Stomach smooth muscle (tissue), 2 donors: ENCODE data around the gene ZNF26.

Experiments used
- H3K27ac ChIP-seq: one replicate; pipeline ENCODE4 v1.7.0; 2013; ENCODE audit warnings: mild to moderate bottlenecking, low read length, inconsistent platforms
- H3K27me3 ChIP-seq, 2 donors: one replicate each; pipeline ENCODE4 v1.7.0; 2013; ENCODE audit warnings: low read length in 2 of 2; ENCODE audit not compliant: insufficient read depth in 2 of 2, control insufficient read depth in 1 of 2
- H3K36me3 ChIP-seq, 2 donors: one replicate each; pipeline ENCODE4 v1.7.0; 2013; ENCODE audit warnings: low read length in 2 of 2; ENCODE audit not compliant: control insufficient read depth in 2 of 2, insufficient read depth in 2 of 2
- H3K4me1 ChIP-seq: one replicate; pipeline ENCODE4 v1.7.0; 2013; ENCODE audit warnings: low read length; ENCODE audit not compliant: control insufficient read depth, insufficient read depth
- H3K4me3 ChIP-seq, 2 donors: one replicate each; pipeline ENCODE4 v1.7.0; 2013; ENCODE audit warnings: low read length in 2 of 2
- H3K9ac ChIP-seq, 2 donors: one replicate each; pipeline ENCODE4 v1.7.0; 2013; ENCODE audit warnings: low read length in 2 of 2, mild to moderate bottlenecking in 1 of 2
- H3K9me3 ChIP-seq, 2 donors: one replicate each; pipeline ENCODE4 v1.7.0; 2013; ENCODE audit warnings: low read length in 2 of 2; ENCODE audit not compliant: control insufficient read depth in 2 of 2
- donor health status: healthy.
- donor health status: Pancreatic carcinoma.

ZNF26 gene

DNA sequence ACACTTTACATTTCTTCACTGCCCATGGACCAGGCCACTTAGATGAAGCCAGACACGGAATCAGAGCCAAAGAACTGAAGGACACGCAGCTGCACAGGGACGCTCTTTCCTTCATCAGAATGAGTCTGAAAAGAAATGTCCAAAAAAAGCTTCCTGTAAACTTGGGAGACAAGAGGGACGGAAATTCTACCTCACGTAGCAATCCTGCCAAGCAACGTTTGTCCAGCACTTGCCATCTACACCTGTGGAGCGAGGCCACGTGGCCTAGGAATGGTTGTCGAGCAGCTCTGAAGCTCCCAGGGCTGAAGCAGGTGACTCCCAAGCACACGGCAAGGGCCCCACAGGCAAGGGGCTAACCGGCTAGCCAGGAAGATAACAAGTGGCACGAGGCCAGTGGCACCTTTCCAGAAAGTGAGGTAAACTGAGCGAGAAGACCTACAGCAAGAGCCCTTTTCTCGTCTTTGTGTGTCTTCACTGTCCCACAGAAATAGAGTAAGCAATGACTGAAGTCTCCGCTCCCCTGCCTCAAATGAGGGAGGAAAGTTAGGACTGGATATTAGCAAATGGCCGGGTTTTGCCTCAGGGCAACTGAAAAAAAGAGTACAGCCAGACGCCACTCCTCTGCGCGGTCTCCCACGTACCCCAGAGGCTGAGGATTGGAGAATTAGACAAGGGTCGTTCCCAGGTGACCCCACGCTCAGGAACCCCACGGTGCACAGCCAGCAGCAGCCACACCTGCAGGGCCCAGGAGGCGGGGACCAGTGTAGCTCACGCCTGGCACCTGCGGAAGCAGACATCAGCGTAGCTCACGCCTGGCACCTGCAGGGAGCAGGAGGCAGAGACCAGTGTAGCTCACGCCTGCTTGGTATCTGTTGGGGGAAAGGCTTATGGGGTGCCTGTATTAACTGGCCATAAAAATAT lies 37.8 kb upstream of the ZNF26 start:
- Histone ChIP-seq H3K4me3 (no peak overlapping the region), H3K9me3 (peaks cover 7 to 8% of the 10 kb centered on the region in 2 donors), H3K27me3 (no peaks in the 10 kb centered on the region), H3K4me1 (no peaks in the 10 kb centered on the region), H3K9ac (no peak overlapping the region), H3K36me3 (peaks cover 21 to 34% of the 10 kb centered on the region in 2 donors), H3K27ac (no peak overlapping the region)

GRCh38 chr12:132949936-132950837 lies 36.0 kb upstream of the ZNF26 start:
- Histone ChIP-seq H3K27me3 (no peaks in the 10 kb centered on the region), H3K4me1 (peaks cover 8% of the 10 kb centered on the region), H3K9ac (no peak overlapping the region), H3K4me3 (no peak overlapping the region), H3K9me3 (peaks cover 5 to 8% of the 10 kb centered on the region in 2 donors), H3K36me3 (peaks cover 6 to 17% of the 10 kb centered on the region in 2 donors), H3K27ac (no peak overlapping the region)

DNA sequence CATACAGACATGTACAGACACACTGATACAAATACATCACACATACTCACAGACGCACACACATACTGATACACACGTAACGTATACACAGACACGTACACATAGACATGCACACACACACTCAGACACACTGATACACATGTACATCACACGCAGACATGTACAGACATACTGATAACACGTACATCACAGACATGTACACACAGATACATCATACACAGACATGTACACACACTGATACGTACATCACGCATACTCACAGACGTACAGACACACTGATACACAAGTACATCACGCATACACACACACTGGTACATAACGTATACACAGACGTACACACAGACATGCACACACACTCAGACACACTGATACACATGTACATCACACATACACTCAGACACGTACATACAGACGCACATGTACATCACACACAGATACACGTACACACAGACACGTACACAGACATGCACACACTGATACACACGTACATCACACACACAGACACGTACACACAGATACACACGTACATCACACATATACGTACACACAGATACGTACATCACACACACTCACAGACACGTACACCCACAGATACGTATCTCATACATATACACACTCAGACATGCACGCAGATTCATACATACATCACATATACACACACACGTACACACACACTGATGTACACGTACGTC lies 35.2 kb upstream of the ZNF26 start:
- H3K27me3 ChIP-seq: no peaks in the 10 kb centered on the region
- H3K9me3 ChIP-seq: peaks cover 5 to 8% of the 10 kb centered on the region in 2 donors
- peaks cover 11% of the 10 kb centered on the region for H3K4me1 ChIP-seq
- H3K36me3 ChIP-seq: peaks cover 4 to 14% of the 10 kb centered on the region in 2 donors
- no peak overlapping the region for H3K9ac ChIP-seq
- no peak overlapping the region for H3K27ac ChIP-seq
- no peak overlapping the region for H3K4me3 ChIP-seq

- Histone ChIP-seq H3K27ac (no peak overlapping the region), H3K9ac (no peak overlapping the region), H3K9me3 (peaks cover 5 to 8% of the 10 kb centered on the region in 2 donors), H3K4me1 (peaks cover 11% of the 10 kb centered on the region), H3K36me3 (peaks cover 3 to 12% of the 10 kb centered on the region in 2 donors), H3K27me3 (no peaks in the 10 kb centered on the region), H3K4me3 (no peak overlapping the region)
Observed at GRCh38 chr12:132951649-132952048, 34.5 kb upstream of the ZNF26 start.

DNA sequence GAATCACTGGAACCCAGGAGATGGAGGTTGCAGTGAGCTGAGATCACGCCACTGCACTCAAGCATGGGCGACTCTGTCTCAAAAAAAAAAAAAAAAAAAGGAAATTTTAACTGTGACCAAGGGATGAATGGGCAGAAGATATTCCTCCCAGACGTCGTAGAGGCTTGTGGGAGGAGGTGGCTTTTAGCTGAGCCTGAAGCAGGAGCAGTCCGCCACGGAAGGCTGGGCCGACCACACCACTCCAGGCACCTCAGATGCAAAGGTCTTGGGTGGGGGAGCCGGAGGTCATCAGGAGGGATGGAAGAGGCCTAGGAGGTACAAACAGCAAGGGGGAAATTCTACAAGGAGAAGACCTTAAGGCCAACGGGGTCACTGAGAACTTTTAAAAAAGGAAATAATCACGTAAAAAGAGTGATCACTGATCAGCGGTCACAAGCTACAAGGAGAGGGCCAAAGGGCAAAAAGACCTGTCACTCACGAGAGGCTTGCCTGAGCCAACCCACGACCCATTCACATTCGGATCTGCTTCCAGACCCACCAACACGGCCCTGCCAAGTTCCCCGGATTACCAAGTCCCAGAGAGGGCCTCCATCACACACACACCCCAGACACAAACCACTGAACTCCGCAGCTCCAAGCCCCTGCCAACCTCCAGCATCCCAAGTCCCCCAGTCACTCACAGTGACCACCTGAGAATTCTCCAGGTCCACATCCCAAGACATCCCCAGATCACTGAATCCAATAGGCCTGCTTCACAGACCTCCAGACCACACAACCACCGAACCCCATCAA lies 33.6 kb upstream of the ZNF26 start:
- Histone ChIP-seq H3K4me1 (peaks cover 15% of the 10 kb centered on the region), H3K9ac (no peak overlapping the region), H3K4me3 (no peak overlapping the region), H3K36me3 (peaks cover 3 to 12% of the 10 kb centered on the region in 2 donors), H3K9me3 (peaks cover 5 to 8% of the 10 kb centered on the region in 2 donors), H3K27me3 (no peaks in the 10 kb centered on the region), H3K27ac (no peak overlapping the region)

DNA sequence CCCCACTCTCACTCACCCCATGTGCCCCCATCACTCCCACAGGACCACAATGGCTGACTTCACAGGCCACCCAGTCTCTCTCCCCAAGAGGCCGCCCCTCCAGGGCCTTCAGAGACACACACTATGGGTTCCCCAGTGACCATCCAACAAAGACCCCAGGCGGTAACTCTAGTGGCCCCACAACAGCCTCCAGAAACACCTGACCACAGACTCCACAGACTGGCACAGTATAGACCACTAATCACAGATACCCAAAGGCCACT lies 33.1 kb upstream of the ZNF26 start:
- H3K9me3 ChIP-seq: peaks cover 5 to 8% of the 10 kb centered on the region in 2 donors
- no peak overlapping the region for H3K27ac ChIP-seq
- H3K36me3 ChIP-seq: peaks cover 0 to 10% of the 10 kb centered on the region in 2 donors
- peaks cover 15% of the 10 kb centered on the region for H3K4me1 ChIP-seq
- H3K27me3 ChIP-seq: no peaks in the 10 kb centered on the region
- H3K9ac ChIP-seq: no peak overlapping the region
- no peak overlapping the region for H3K4me3 ChIP-seq

GRCh38 chr12:132953771-132954170 lies 32.4 kb upstream of the ZNF26 start:
- no peak overlapping the region for H3K9ac ChIP-seq
- no peak overlapping the region for H3K4me3 ChIP-seq
- no peaks in the 10 kb centered on the region for H3K27me3 ChIP-seq
- peaks cover 0 to 7% of the 10 kb centered on the region in 2 donors for H3K36me3 ChIP-seq
- peaks cover 15% of the 10 kb centered on the region for H3K4me1 ChIP-seq
- no peak overlapping the region for H3K27ac ChIP-seq
- H3K9me3 ChIP-seq: peaks cover 5 to 8% of the 10 kb centered on the region in 2 donors

GRCh38 chr12:132954471-132955048 lies 31.6 kb upstream of the ZNF26 start:
- no peak overlapping the region for H3K27ac ChIP-seq
- H3K4me3 ChIP-seq: peak overlapping the region; percentile 85 to 97
- H3K9ac ChIP-seq: peak overlapping the region; percentile 80 to 87

GRCh38 chr12:132955094-132956010 lies 30.8 kb upstream of the ZNF26 start:
- H3K4me3 ChIP-seq: peak overlapping the region; percentile 85 to 97
- H3K27me3 ChIP-seq: no peaks in the 10 kb centered on the region
- H3K4me1 ChIP-seq: peaks cover 15% of the 10 kb centered on the region
- H3K27ac ChIP-seq: peak overlapping the region; percentile 67
- H3K9me3 ChIP-seq: peaks cover 1 to 8% of the 10 kb centered on the region in 2 donors
- H3K9ac ChIP-seq: peak overlapping the region; percentile 80 to 87
- no peaks in the 10 kb centered on the region for H3K36me3 ChIP-seq

More at GRCh38 chr12:132954471-132955048, 31.6 kb upstream of the ZNF26 start:
- H3K36me3 ChIP-seq: peaks cover 0 to 5% of the 10 kb centered on the region in 2 donors
- H3K9me3 ChIP-seq: peaks cover 5 to 8% of the 10 kb centered on the region in 2 donors
- peaks cover 15% of the 10 kb centered on the region for H3K4me1 ChIP-seq
- no peaks in the 10 kb centered on the region for H3K27me3 ChIP-seq
